Cardiac muscle cell (in vitro differentiated cells and primary cell): ENCODE results near the gene SEL1L3. TPM values are rescaled to one million over a fixed set of nuclear protein-coding genes. Genes with fewer than 3 reads are reported as not detected.

Source experiments
- DNase-seq, 2 donors: peaks; one replicate each; pipeline versions ENCODE4 v3.0.0 to v3.0.0-alpha.2; 2010 to 2017; ENCODE audit warnings: low read depth in 1 of 2, low spot score in 1 of 2
- H3K27ac ChIP-seq: fragments of 200-600 bp; sonication (generic); 2 replicates; pipeline ENCODE4 v1.5.1; 2016
- H3K27me3 ChIP-seq: fragments of 200-600 bp; sonication (generic); 2 replicates; pipeline ENCODE4 v1.6.0; 2016; ENCODE audit warnings: control low read depth
- H3K36me3 ChIP-seq: fragments of 200-600 bp; sonication (generic); 2 replicates; pipeline ENCODE4 v1.5.1; 2016; ENCODE audit warnings: control low read depth
- H3K4me1 ChIP-seq: fragments of 200-600 bp; sonication (generic); 2 replicates; pipeline ENCODE4 v1.8.1; 2017; ENCODE audit warnings: low read depth, mild to moderate bottlenecking, mixed run types
- H3K4me3 ChIP-seq: fragments of 200-600 bp; sonication (generic); 2 replicates; pipeline ENCODE4 v1.5.1; 2016; ENCODE audit warnings: mild to moderate bottlenecking
- H3K9me3 ChIP-seq: fragments of 200-600 bp; sonication (generic); 2 replicates; pipeline ENCODE4 v1.5.1; 2017; ENCODE audit warnings: low read depth, mild to moderate bottlenecking, control low read depth
- polyA plus RNA-seq: library from polyadenylated mRNA; unstranded; fragments of >200 nt; fragmentation: Nextera tagmentation; extraction: Ambion mirVana; gene quantifications from 2 replicates; pipeline ENCODE4 v1.2.1, GENCODE V29; 2016
- total RNA-seq: library from RNA; depleted of rRNA; stranded (reverse); fragments of >200 nt; gene quantifications from 2 replicates; pipeline ENCODE4 v1.2.3, GENCODE V29; 2016
- TF ChIP-seq, protein P1 (sequence below): IDR thresholded peaks from 2 replicates; pipeline ENCODE4 v1.5.1; 2012; ENCODE audit warnings: low read depth, mild to moderate bottlenecking, low read length

The SEL1L3 gene
- total and polyA plus RNA-seq, 2 experiments from 2014 or later = 4.9 to 5.3 TPM

DNA sequence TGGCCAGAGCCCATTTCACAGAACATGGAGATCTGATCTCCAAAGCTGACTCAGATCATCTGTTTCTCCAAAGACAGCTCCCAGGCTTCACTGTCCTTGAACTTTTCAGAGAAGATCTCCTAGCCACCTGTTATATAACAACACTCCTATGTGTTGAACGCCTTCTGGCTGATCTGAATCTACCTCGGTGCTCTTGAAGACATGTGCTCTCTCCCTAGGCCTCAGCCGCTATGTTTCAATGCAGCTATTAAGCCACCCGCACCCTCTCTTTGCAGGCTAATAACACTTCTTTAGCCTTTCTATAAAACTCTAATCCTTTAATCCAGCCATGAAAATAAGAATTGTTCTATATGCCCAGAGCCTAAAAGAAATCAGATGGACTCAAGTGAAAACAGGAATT is 34.9 kb downstream of the SEL1L3 start:
- no peak overlapping the region for H3K4me3 ChIP-seq
- H3K36me3 ChIP-seq = no peaks in the 10 kb centered on the region
- TF ChIP-seq, protein P1, sequence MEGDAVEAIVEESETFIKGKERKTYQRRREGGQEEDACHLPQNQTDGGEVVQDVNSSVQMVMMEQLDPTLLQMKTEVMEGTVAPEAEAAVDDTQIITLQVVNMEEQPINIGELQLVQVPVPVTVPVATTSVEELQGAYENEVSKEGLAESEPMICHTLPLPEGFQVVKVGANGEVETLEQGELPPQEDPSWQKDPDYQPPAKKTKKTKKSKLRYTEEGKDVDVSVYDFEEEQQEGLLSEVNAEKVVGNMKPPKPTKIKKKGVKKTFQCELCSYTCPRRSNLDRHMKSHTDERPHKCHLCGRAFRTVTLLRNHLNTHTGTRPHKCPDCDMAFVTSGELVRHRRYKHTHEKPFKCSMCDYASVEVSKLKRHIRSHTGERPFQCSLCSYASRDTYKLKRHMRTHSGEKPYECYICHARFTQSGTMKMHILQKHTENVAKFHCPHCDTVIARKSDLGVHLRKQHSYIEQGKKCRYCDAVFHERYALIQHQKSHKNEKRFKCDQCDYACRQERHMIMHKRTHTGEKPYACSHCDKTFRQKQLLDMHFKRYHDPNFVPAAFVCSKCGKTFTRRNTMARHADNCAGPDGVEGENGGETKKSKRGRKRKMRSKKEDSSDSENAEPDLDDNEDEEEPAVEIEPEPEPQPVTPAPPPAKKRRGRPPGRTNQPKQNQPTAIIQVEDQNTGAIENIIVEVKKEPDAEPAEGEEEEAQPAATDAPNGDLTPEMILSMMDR = no peak
- H3K9me3 ChIP-seq = no peaks in the 10 kb centered on the region
- no peak for DNase-seq
- H3K27me3 ChIP-seq = no peaks in the 10 kb centered on the region
- no peaks in the 10 kb centered on the region for H3K4me1 ChIP-seq
- no peak overlapping the region for H3K27ac ChIP-seq

DNA sequence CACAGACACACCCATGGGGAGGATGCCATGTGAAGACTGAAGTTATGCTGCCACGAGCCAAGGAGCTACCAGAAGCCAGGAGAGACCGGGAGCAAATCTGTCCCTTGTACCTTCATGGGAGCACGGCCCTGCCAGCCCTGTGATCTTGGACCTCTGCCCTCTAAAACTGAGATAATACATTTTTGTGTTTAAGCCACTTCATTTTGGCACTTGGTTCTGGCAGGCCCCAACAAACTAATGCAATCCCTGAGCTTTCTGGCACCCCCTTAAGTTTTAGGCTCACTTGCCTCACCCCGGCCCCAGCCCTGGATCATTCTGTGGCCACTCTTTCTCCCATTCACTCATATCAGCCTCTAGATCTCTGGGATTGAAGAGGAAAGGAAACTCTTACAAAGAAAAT is 35.4 kb downstream of the SEL1L3 start:
- TF ChIP-seq, protein P1 = no peak
- no peak overlapping the region for H3K27ac ChIP-seq

DNA sequence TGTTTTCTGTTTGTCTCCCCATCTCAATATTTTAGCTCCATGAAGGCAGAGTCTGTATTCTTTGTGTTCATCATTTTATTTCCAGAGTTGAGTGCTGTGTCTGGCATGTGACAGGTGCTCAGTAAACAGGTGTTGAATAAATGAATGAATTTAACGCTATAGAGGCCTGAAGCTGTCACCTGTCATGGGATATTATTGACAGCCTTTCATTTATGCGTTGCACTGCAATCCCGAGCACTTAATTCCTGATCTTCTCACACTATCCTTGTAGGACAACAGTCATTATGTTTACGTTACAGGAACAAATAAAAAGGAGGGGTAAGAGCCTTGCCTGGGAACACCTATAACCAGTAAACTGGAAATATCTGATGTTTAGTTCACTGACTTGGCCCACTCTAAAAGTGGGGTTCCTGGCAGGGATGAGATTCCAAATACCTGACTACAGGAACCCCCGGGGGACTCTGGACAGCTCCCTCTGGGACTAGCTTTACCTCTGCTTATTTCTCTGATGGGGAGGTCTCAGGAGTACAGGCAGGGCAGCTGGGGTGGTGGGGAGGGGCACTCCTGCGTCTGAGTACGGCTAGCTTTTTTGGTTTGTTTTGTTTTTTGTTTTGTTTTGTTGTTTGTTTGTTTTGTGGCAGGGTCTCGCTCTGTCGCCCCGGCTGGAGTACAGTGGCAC is 36.6 kb downstream of the SEL1L3 start:
- Histone ChIP-seq H3K9me3 (no peaks in the 10 kb centered on the region), H3K4me3 (no peak overlapping the region), H3K27ac (no peak overlapping the region), H3K4me1 (no peaks in the 10 kb centered on the region), H3K27me3 (no peaks in the 10 kb centered on the region), H3K36me3 (no peaks in the 10 kb centered on the region)
- no peak for DNase-seq
- TF ChIP-seq, protein P1 = no peak

More for the DNA sequence above, 35.4 kb downstream of the SEL1L3 start:
- Histone ChIP-seq H3K36me3 (no peaks in the 10 kb centered on the region), H3K4me3 (no peak overlapping the region), H3K9me3 (no peaks in the 10 kb centered on the region), H3K4me1 (no peaks in the 10 kb centered on the region), H3K27me3 (no peaks in the 10 kb centered on the region)
- no peak for DNase-seq

GRCh38 chr4:25823632-25824031 is 39.2 kb downstream of the SEL1L3 start:
- Histone ChIP-seq H3K36me3 (no peaks in the 10 kb centered on the region), H3K9me3 (no peaks in the 10 kb centered on the region), H3K27ac (no peak overlapping the region), H3K4me3 (no peak overlapping the region), H3K27me3 (no peaks in the 10 kb centered on the region), H3K4me1 (no peaks in the 10 kb centered on the region)
- TF ChIP-seq, protein P1 = no peak
- no peak for DNase-seq

- Histone ChIP-seq H3K9me3 (no peaks in the 10 kb centered on the region), H3K27ac (no peak overlapping the region), H3K4me1 (no peaks in the 10 kb centered on the region), H3K27me3 (no peaks in the 10 kb centered on the region), H3K4me3 (no peak overlapping the region), H3K36me3 (no peaks in the 10 kb centered on the region)
- DNase-seq = no peak
- TF ChIP-seq, protein P1 = no peak
Measured at GRCh38 chr4:25821899-25822298, 40.9 kb downstream of the SEL1L3 start.
